Adrenal gland (tissue), 12 donors: Measurements from ENCODE around the gene KCNT1. TPM values are rescaled to one million over a fixed set of nuclear protein-coding genes. Genes with fewer than 3 reads are reported as not detected.

ENCODE experiments used
- DNase-seq, 7 donors: peaks; one replicate each; pipeline ENCODE4 v3.0.0-alpha.2; 2019 to 2020
- H3K27ac ChIP-seq, 5 donors: fragments of 200-600 bp; sonication (generic) in 4 of 5; 1 replicate in 3 of 5; 2 replicates in 2 of 5; pipeline versions ENCODE4 v1.5.1 to v1.8.0; 2016 to 2020; ENCODE audit warnings: mild to moderate bottlenecking in 1 of 5
- H3K27me3 ChIP-seq: fragments of 200-600 bp; 2 replicates; pipeline ENCODE4 v1.8.0; 2021
- H3K36me3 ChIP-seq, 2 donors: fragments of 200-600 bp; replicated peaks in 1 of 2; 1 replicate in 1 of 2; 2 replicates in 1 of 2; pipeline versions ENCODE4 v1.5.1 to v1.8.0; 2018 to 2022
- H3K4me1 ChIP-seq, 2 donors: fragments of 200-600 bp; replicated peaks in 1 of 2; 1 replicate in 1 of 2; 2 replicates in 1 of 2; pipeline versions ENCODE4 v1.5.1 to v1.8.0; 2018 to 2021
- H3K4me3 ChIP-seq, 4 donors: fragments of 200-600 bp; sonication (generic) in 3 of 4; one replicate each; pipeline ENCODE4 v1.5.1; 2016 to 2018
- H3K9me3 ChIP-seq, 3 donors: fragments of 200-600 bp; sonication (generic) in 1 of 3; replicated peaks in 1 of 3; 1 replicate in 2 of 3; 2 replicates in 1 of 3; pipeline versions ENCODE4 v1.5.1 to v1.8.0; 2016 to 2021
- CTCF ChIP-seq, 6 experiments: fragments of 450-650 bp in 4 of 6; fragments of 200-600 bp in 2 of 6; sonication (generic) in 1 of 6; IDR thresholded peaks; 1 replicate in 5 of 6; 2 replicates in 1 of 6; pipeline versions ENCODE4 v1.5.1 to v1.8.0; 2016 to 2021; ENCODE audit warnings: antibody characterized with exemption in 6 of 6, mild to moderate bottlenecking in 2 of 6, moderate library complexity in 1 of 6
- POLR2A ChIP-seq, 2 donors: fragments of 450-650 bp; IDR thresholded peaks; one replicate each; pipeline ENCODE4 v1.6.1; 2017; ENCODE audit warnings: antibody characterized with exemption in 2 of 2, mild to moderate bottlenecking in 2 of 2, moderate library complexity in 1 of 2
- WGBS, 4 donors: extraction: QIAGEN DNeasy Blood & Tissue Kit in 2 of 4; methylation state at CpG; one replicate each; pipeline versions ENCODE4 v1.1.5 to v1.1.7; 2013 to 2017; 5-methylcytosine and 5-hydroxymethylcytosine counted together
- intact Hi-C, 2 donors: fragments of 100-400 bp; cut with DNase I; formaldehyde crosslinking; loops; one replicate each; pipeline versions ENCODE4 v1.14.1 to v1.15.0; 2022 to 2023
- polyA plus RNA-seq, 3 donors: library from polyadenylated mRNA; stranded (reverse); fragments of 200-250 nt in 2 of 3; fragments of 350-450 nt in 1 of 3; fragmentation: Illumina TruSeq in 1 of 3; extraction: RNeasy Lipid Tissue Mini Kit (QIAGEN cat#74804) in 1 of 3; gene quantifications; one replicate each; pipeline ENCODE4 v1.2.3, GENCODE V29; 2013 to 2014
- total RNA-seq, 9 donors: library from RNA; depleted of rRNA in 4 of 9; stranded (reverse); fragments of >200 nt in 4 of 9; fragments of 120-200 nt in 1 of 9; fragmentation: NEBNext Ultra II Directional in 1 of 9; extraction: Animal tissue kit (Norgen Biotek cat#: 25700) in 1 of 9; gene quantifications; one replicate each; pipeline versions ENCODE4 v1.1.0 to v1.2.4, GENCODE V29; 2013 to 2023
- donor health status: healthy with polysubstance abuse.
- donor health status: Bipolar disorder and iron deficiency.
- donor health status: DM: yes; HTN: yes; CAD: no.
- donor health status: DM: no; HTN: no; CAD: no.
- donor health status: DM: no; HTN: no; CAD: no.
- donor health status: DM: yes; HTN: yes; CAD: no.

The KCNT1 gene
- total and polyA plus RNA-seq, 12 donors = 0.05 to 2.4 (median 0.24) TPM; not detected in 6

GRCh38 chr9:135712613-135713295 lies 10.8 kb downstream of the KCNT1 start:
- no peak for TF ChIP-seq POLR2A (IDR thresholded peaks at IDR 0.05)
- no peak for TF ChIP-seq CTCF (IDR thresholded peaks at IDR 0.05)
- Histone ChIP-seq H3K4me3 (no peak overlapping the region), H3K36me3 (no peaks in the 10 kb centered on the region), H3K4me1 (no peaks in the 10 kb centered on the region), H3K9me3 (no peaks in the 10 kb centered on the region), H3K27me3 (peaks cover 23% of the 10 kb centered on the region), H3K27ac (no peak overlapping the region)
- intact Hi-C loops = no loop called here
- no peak for DNase-seq
- WGBS, 4 donors = 28 to 37% (median 32%) methylated on average over 6 to 16 of the region's 16 CpGs

GRCh38 chr9:135714242-135715055 lies 12.5 kb downstream of the KCNT1 start:
- TF ChIP-seq CTCF (IDR thresholded peaks at IDR 0.05) (no peak), POLR2A (IDR thresholded peaks at IDR 0.05) (no peak)
- no peak overlapping the region for H3K27ac ChIP-seq
- peaks cover 23% of the 10 kb centered on the region for H3K27me3 ChIP-seq
- no peaks in the 10 kb centered on the region for H3K36me3 ChIP-seq
- no peak overlapping the region for H3K4me3 ChIP-seq
- DNase-seq = peak in 1 of 7 donors; percentile 19
- 2 to 7% (median 3%) methylated on average over 25 to 99 of the region's 103 CpGs; no CpG with 5 or more reads in 1 of the 4 donors for WGBS, 4 donors
- intact Hi-C loops = no loop called here
- no peaks in the 10 kb centered on the region for H3K9me3 ChIP-seq
- H3K4me1 ChIP-seq = no peaks in the 10 kb centered on the region

GRCh38 chr9:135715056-135715595 lies 13.1 kb downstream of the KCNT1 start:
- Histone ChIP-seq H3K27ac (no peak overlapping the region), H3K27me3 (peaks cover 23% of the 10 kb centered on the region), H3K36me3 (no peaks in the 10 kb centered on the region), H3K9me3 (no peaks in the 10 kb centered on the region), H3K4me3 (no peak overlapping the region), H3K4me1 (no peaks in the 10 kb centered on the region)
- no peak for DNase-seq
- intact Hi-C loops = no loop called here
- TF ChIP-seq POLR2A (IDR thresholded peaks at IDR 0.05) = no peak
- TF ChIP-seq CTCF (IDR thresholded peaks at IDR 0.05) = no peak
- WGBS, 4 donors = 29 to 51% (median 41%) methylated on average over 11 to 23 of the region's 23 CpGs

GRCh38 chr9:135716045-135716444 lies 14.1 kb downstream of the KCNT1 start:
- H3K9me3 ChIP-seq = no peaks in the 10 kb centered on the region
- TF ChIP-seq POLR2A (IDR thresholded peaks at IDR 0.05) = no peak
- TF ChIP-seq CTCF (IDR thresholded peaks at IDR 0.05) = no peak
- intact Hi-C loops = no loop called here
- peaks cover 23% of the 10 kb centered on the region for H3K27me3 ChIP-seq
- H3K36me3 ChIP-seq = no peaks in the 10 kb centered on the region
- WGBS, 4 donors = 79 to 84% (median 82%) methylated on average over 10 to 11 of the region's 11 CpGs
- DNase-seq = no peak
- H3K27ac ChIP-seq = no peak overlapping the region
- H3K4me1 ChIP-seq = no peaks in the 10 kb centered on the region
- H3K4me3 ChIP-seq = no peak overlapping the region
